ENCODE data around the gene OPRM1. TPM values are rescaled to one million over a fixed set of nuclear protein-coding genes. Genes with fewer than 3 reads are reported as not detected.

The OPRM1 gene
- polyA plus RNA-seq, 1 experiment = not detected

DNA sequence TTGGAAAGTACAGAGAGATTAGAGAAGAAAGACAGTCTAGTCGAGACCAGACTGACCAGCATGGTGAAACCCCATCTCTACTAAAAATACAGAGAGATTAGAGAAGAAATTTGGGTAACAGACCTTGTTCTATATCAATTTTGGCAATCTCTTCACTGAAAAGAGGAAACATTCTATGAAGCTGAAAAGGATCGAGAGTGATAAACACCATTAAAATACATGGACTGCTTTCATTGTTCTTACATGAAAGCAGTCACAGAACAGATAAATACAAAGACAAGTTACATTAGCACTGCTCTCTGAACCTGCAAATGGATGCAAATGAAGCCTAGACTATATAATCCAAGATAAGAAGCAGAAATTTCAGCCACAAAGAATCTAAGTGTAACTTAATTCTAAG, 8.4 kb upstream of the OPRM1 start:
- TF ChIP-seq, protein P1, sequence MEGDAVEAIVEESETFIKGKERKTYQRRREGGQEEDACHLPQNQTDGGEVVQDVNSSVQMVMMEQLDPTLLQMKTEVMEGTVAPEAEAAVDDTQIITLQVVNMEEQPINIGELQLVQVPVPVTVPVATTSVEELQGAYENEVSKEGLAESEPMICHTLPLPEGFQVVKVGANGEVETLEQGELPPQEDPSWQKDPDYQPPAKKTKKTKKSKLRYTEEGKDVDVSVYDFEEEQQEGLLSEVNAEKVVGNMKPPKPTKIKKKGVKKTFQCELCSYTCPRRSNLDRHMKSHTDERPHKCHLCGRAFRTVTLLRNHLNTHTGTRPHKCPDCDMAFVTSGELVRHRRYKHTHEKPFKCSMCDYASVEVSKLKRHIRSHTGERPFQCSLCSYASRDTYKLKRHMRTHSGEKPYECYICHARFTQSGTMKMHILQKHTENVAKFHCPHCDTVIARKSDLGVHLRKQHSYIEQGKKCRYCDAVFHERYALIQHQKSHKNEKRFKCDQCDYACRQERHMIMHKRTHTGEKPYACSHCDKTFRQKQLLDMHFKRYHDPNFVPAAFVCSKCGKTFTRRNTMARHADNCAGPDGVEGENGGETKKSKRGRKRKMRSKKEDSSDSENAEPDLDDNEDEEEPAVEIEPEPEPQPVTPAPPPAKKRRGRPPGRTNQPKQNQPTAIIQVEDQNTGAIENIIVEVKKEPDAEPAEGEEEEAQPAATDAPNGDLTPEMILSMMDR (IDR thresholded peaks at IDR 0.05; ENCODE audit: low read depth, low read length) = no peak

DNA sequence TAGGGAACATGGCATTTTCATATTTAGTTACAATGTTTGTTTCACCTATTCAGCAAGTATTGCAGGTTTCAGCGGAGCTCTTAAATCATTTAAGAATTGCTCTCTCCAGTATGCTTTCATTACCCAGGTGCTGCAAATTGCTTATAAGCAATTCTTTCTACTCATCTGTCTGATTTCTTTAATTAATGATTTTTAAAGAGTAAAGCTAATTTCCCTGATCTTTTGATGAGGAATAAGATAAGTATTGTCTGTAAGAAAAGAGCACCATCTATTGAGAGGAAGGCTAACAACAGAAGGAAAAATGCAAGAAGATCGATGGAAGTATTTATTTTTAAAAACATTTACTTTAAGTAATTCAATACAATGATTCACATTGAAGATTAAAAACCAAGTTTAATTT, 2.0 kb downstream of the OPRM1 start:
- no peaks in the 10 kb centered on the region for H3K27me3 ChIP-seq (ENCODE audit: control insufficient read depth, insufficient read depth, low read length)
- ChIA-PET CTCF (no interaction called here), POLR2A (no interaction called here)
- no peak overlapping the region for H3K4me3 ChIP-seq (ENCODE audit: low read depth, low read length)
- DNase-seq (ENCODE audit: low read depth, low spot score) = no peak
- H3K27ac ChIP-seq (ENCODE audit: low read depth, low read length) = no peak overlapping the region
- TF ChIP-seq, protein P1 (IDR thresholded peaks at IDR 0.05; ENCODE audit: low read depth, low read length) = no peak
- peaks cover 7% of the 10 kb centered on the region for H3K9me3 ChIP-seq (ENCODE audit: control insufficient read depth, insufficient read depth, low read length)

More for the DNA sequence above, 8.4 kb upstream of the OPRM1 start:
- Histone ChIP-seq H3K27me3 (ENCODE audit: control insufficient read depth, insufficient read depth, low read length) (no peaks in the 10 kb centered on the region), H3K27ac (ENCODE audit: low read depth, low read length) (no peak overlapping the region), H3K9me3 (ENCODE audit: control insufficient read depth, insufficient read depth, low read length) (peaks cover 6% of the 10 kb centered on the region; the same call in 1 of the 2 replicates), H3K4me3 (ENCODE audit: low read depth, low read length) (no peak overlapping the region)
- DNase-seq (ENCODE audit: low read depth, low spot score) = no peak
- ChIA-PET POLR2A (no interaction called here), CTCF (no interaction called here)

DNA sequence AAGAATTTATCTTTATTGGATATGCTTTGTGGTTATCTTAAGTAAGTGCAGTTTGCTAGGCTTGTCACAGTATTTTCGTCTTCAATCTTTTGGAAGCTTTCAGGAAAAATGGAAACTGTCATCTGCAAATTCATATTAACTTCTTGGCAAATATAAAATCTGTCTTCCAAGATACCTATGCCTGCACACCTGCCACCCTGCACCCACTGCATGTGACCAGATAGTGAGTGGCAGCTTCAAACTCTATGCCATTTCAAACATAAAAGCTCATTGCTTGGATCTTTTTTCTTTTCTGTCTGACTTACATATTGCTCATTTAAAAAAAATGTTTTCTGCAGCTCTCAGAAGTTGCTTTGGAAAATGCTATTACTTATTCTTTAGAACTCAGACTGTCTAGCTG, 14.1 kb downstream of the OPRM1 start:
- ChIA-PET POLR2A (no interaction called here), CTCF (no interaction called here)
- Histone ChIP-seq H3K27me3 (ENCODE audit: control insufficient read depth, insufficient read depth, low read length) (no peaks in the 10 kb centered on the region), H3K27ac (ENCODE audit: low read depth, low read length) (no peak overlapping the region), H3K9me3 (ENCODE audit: control insufficient read depth, insufficient read depth, low read length) (peaks cover 5% of the 10 kb centered on the region; the same call in 1 of the 2 replicates), H3K4me3 (ENCODE audit: low read depth, low read length) (no peak overlapping the region)
- no peak for DNase-seq (ENCODE audit: low read depth, low spot score)
- TF ChIP-seq, protein P1 (IDR thresholded peaks at IDR 0.05; ENCODE audit: low read depth, low read length) = no peak

DNA sequence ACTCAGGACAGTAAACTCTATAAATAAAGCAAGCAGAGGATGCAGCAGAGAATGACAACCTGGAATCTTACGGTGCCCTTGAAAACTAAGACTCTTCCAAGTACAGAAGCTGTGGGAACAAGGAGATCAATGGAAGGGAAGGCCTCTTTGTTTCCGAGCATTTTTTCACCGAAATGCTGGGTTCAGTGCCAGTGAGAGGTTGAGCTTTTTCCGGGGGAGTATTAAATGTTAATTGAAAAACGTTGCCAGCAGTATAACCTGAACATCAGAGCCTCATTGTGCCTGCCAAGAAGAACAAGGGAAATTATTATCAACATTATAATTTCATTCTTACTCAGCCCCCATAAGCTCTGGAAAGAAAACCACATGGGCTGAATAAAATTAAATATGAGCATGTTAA, 17.5 kb downstream of the OPRM1 start:
- Histone ChIP-seq H3K27ac (ENCODE audit: low read depth, low read length) (no peak overlapping the region), H3K4me3 (ENCODE audit: low read depth, low read length) (no peak overlapping the region), H3K9me3 (ENCODE audit: control insufficient read depth, insufficient read depth, low read length) (peaks cover 5% of the 10 kb centered on the region; the same call in 1 of the 2 replicates), H3K27me3 (ENCODE audit: control insufficient read depth, insufficient read depth, low read length) (no peaks in the 10 kb centered on the region)
- CTCF ChIA-PET = interaction anchor here (0.5 kb wide), 1 partner anchor 1993 kb away, joined by 3 read pairs; no protein-coding TSS in a partner anchor
- TF ChIP-seq, protein P1 (IDR thresholded peaks at IDR 0.05; ENCODE audit: low read depth, low read length) = no peak
- POLR2A ChIA-PET = no interaction called here
- DNase-seq (ENCODE audit: low read depth, low spot score) = no peak

DNA sequence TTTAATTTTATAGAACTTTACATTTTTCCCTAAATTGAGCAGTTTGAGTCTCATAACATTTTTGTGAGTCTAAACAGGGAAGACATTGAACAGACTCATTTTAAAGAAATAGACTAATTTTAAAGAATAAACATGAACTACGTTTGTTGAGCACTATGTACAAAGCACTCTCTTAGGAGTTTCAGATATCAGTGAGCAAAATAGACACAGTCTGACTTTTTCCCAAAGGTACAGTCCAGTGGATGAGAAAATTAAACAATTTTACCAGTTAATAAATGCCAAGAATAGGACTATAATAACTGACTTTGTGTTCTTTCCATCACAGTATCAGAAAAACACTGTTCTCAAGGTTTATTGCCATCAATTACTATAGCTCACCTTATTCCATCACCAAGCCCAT, 18.1 kb downstream of the OPRM1 start:
- peaks cover 5% of the 10 kb centered on the region; the same call in 1 of the 2 replicates for H3K9me3 ChIP-seq (ENCODE audit: control insufficient read depth, insufficient read depth, low read length)
- POLR2A ChIA-PET = no interaction called here
- no peak for DNase-seq (ENCODE audit: low read depth, low spot score)
- TF ChIP-seq, protein P1 (IDR thresholded peaks at IDR 0.05; ENCODE audit: low read depth, low read length) = no peak
- H3K27me3 ChIP-seq (ENCODE audit: control insufficient read depth, insufficient read depth, low read length) = no peaks in the 10 kb centered on the region
- H3K4me3 ChIP-seq (ENCODE audit: low read depth, low read length) = no peak overlapping the region
- CTCF ChIA-PET = no interaction called here
- no peak overlapping the region for H3K27ac ChIP-seq (ENCODE audit: low read depth, low read length)

Measured in AG04450 (cell line).